Fibroblast of mammary gland (primary cell): ENCODE data around the gene CAND2.

Experiments
- DNase-seq: peaks from one replicate; pipeline ENCODE4 v3.0.0-alpha.2; 2010; ENCODE audit warnings: low read depth
- H3K4me3 ChIP-seq: 2 replicates; pipeline ENCODE4 v1.5.1; 2011; ENCODE audit warnings: low read depth, mild to moderate bottlenecking, low read length, moderate library complexity; ENCODE audit not compliant: control insufficient read depth
- TF ChIP-seq, protein P1 (sequence below): conservative IDR thresholded peaks from 2 replicates; pipeline ENCODE4 v1.5.1; 2011; ENCODE audit warnings: low read depth, low read length, inconsistent platforms; ENCODE audit not compliant: control insufficient read depth, insufficient read depth

The CAND2 gene

DNA sequence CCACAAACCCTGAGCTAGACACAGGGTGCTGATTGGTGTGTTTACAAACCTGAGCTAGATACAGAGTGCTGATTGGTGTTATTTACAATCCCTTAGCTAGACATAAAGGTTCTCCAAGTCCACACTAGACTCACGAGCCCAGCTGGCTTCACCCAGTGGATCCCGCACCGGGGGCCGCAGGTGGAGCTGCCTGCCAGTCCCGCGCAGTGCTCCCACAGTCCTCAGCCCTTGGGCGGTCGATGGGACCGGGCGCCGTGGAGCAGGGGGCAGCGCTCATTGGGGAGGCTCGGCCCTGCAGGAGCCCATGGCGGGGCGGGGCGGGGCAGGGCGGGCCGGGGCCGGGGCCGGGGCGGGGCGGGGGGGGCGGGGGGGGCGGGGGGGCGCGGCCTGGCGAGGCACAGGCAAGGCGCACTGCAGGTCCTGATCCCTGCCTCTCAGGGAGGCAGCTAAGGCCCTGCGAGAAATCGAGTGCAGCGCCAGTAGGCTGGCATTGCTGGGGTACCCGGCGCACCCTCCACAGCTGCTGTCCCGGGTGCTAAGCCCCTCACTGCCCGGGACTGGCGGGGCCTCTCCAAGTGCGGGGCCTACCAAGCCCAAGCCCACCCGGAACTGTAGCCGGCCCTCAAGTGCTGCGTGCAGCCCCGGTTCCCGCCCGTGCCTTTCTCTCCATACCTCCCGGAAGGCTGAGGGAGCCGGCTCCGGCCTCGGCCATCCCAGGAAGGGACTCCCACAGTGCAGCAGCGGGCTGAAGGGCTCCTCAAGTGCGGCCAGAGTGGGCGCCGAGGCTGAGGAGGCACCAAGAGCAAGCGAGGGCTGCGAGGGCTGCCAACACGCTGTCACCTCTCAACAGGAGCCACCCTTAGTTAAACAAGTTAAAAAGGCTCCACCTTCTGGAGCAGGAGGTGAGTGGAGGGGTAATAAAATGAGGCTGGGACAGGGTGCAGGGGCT is 27.6 kb upstream of the CAND2 start:
- no peak overlapping the region for H3K4me3 ChIP-seq
- DNase-seq: no peak
- TF ChIP-seq, protein P1, sequence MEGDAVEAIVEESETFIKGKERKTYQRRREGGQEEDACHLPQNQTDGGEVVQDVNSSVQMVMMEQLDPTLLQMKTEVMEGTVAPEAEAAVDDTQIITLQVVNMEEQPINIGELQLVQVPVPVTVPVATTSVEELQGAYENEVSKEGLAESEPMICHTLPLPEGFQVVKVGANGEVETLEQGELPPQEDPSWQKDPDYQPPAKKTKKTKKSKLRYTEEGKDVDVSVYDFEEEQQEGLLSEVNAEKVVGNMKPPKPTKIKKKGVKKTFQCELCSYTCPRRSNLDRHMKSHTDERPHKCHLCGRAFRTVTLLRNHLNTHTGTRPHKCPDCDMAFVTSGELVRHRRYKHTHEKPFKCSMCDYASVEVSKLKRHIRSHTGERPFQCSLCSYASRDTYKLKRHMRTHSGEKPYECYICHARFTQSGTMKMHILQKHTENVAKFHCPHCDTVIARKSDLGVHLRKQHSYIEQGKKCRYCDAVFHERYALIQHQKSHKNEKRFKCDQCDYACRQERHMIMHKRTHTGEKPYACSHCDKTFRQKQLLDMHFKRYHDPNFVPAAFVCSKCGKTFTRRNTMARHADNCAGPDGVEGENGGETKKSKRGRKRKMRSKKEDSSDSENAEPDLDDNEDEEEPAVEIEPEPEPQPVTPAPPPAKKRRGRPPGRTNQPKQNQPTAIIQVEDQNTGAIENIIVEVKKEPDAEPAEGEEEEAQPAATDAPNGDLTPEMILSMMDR: no peak

DNA sequence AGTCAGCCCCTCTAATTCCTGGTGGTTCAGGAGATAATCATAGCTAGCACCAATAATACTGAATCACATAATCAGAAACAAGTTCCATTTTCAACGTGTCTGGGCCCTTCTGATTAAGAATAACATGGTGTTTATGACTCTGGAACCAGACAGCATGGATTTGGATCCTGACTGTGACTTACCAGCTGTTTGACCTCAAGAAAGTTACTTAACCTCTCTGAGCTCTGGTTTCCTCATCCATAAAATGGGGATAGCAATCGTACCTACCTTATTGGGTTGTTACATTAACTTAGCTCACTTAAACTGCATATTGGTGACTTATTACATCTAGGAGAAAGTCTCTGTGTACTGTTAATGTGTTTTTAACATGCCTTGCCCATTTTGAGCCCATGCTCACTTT is 26.7 kb upstream of the CAND2 start:
- H3K4me3 ChIP-seq: no peak overlapping the region
- DNase-seq: no peak
- TF ChIP-seq, protein P1: no peak

DNA sequence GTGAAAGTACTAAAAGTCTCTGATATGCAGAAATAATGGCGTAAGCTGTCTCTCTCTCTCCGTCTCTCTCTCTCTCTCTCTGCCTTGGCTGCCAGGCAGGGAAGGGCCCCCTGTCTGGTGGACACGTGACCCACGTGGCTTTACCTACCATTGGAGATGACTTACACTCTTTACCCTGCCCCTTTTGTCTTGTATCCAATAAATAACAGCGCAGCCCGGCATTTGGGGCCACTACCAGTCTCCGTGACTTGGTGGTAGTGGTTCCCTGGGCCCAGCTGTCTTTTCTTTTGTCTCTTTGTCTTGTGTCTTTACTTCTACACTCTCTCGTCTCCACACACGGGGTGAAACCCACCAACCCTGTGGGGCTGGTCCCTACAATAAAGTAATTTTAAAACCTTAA is 25.2 kb upstream of the CAND2 start:
- no peak overlapping the region for H3K4me3 ChIP-seq
- TF ChIP-seq, protein P1: no peak
- no peak for DNase-seq

DNA sequence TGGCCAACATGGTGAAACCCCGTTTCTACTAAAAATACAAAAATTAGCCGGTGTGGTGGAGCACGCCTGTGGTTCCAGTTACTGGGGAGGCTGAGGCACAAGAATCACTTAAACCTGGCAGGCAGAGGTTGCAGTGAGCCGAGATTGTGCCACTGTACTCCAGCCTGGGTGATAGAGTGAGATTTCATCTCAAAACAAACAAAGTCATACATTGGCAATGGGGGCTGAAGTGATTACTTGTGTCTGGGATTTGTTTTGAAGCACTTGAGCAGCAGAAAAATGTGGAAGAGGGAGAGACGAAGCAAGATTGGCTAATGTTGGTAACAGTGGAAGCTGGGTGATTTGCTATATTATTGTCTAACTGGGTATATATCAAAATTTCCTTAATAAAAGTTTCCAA is 24.0 kb upstream of the CAND2 start:
- DNase-seq: no peak
- no peak overlapping the region for H3K4me3 ChIP-seq
- TF ChIP-seq, protein P1: no peak

DNA sequence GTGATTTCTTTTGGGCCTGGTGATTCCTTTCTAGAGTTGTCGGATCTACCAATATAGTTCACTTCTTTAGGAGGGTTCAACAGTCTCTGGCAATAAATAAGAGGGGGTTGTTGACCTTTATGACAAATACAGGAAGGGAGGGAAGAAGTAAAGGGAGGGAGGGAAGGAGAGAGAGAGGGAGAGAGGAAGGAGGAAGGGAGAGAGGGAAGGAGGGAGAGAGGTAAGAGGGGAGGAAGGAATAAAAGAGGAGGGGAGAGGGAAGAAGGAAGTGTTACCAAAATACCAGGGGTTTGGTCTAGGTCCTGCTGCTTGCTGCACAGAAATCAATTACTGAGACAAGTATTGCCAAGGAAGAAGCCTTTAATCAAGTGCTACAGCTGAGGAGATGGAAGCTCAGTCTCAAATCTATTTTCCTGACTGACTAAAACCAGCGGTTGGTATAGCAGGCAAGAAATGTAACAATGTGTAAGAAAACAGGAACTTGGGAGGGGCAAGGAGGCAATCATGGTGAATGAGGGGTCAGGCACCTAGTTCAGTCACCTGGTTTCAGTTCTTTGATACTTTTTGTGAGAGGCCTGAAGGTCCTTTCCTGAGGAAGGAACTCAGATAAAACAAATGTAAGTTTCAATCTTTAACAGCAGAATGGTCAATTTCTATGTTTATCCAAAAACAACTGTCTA is 23.3 kb upstream of the CAND2 start:
- no peak for DNase-seq
- TF ChIP-seq, protein P1: no peak

DNA sequence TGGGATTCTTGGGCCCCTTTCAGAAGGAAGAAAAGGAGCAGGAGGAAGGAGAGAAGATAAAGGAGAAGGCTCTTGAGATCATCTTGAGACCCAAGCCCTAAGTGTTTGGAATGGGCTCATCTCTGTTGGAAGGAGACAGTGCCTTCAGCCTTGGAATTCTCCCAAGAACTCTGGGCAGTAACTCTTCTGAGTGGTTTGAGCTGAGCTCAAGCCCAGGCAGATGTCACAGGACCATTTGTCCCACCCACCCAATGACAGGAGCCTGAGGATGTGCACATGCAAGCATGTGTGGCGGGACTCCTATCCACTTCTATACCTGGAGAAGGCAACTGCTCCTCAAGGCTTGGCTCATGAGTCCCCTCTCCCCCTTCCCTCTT is 22.8 kb upstream of the CAND2 start:
- DNase-seq: no peak
- no peak overlapping the region for H3K4me3 ChIP-seq
- TF ChIP-seq, protein P1: no peak

More for the DNA sequence above, 23.3 kb upstream of the CAND2 start:
- no peak overlapping the region for H3K4me3 ChIP-seq
